HCT116 (cell line): ENCODE results near the gene YAE1. TPM values are rescaled to one million over a fixed set of nuclear protein-coding genes. Genes with fewer than 3 reads are reported as not detected.

ENCODE experiments used
- ATAC-seq: fragments of 200-7000 bp; cut with Tn5 transposase; 2 replicates; pipeline ENCODE4 v1.9.1; 2020; ENCODE audit warnings: mild to moderate bottlenecking, moderate library complexity
- BruUV-seq: library from RNA; stranded (reverse); fragments of 400-500 nt; replicated peaks from 2 replicates; lab custom pipeline; 2021; lab: Mats Ljungman, UMichigan
- CTCF ChIA-PET: fragments of 300-600 bp; sonication (Branson Sonifier 250); formaldehyde crosslinking; loops from one replicate; lab custom pipeline; 2021; ENCODE audit warnings: antibody characterized with exemption; lab: Charles Lee
- POLR2A ChIA-PET: fragments of 300-600, 350-600 bp; sonication (Branson Sonifier 250); formaldehyde crosslinking; loops from one replicate; lab custom pipeline; 2021; ENCODE audit warnings: antibody characterized with exemption; lab: Charles Lee
- RAD21 ChIA-PET, 2 experiments: fragments of 300-600 bp; sonication (Branson Sonifier 250); formaldehyde crosslinking; loops; one replicate each; lab custom pipeline; 2023; ENCODE audit warnings: low total read pairs in 2 of 2; ENCODE audit not compliant: uncharacterized antibody in 2 of 2, unreplicated experiment in 2 of 2, low non-redundant PET in 1 of 2; lab: Charles Lee
- DNase-seq: peaks from one replicate; pipeline ENCODE4 v3.0.0-alpha.2; 2010; ENCODE audit warnings: low read depth, low spot score
- H2AFZ ChIP-seq: fragments of 200-600 bp; shearing (Covaris generic), sonication (generic); 2 replicates; pipeline ENCODE4 v1.6.1; 2017; ENCODE audit warnings: low read depth, mixed run types, mixed read lengths, antibody characterized with exemption, low read length; ENCODE audit not compliant: poor library complexity, severe bottlenecking
- H3K27ac ChIP-seq: 2 replicates; pipeline ENCODE4 v1.5.1; 2012; ENCODE audit warnings: low read depth, low read length
- H3K27me3 ChIP-seq: fragments of 200-600 bp; sonication (generic); 2 replicates; pipeline ENCODE4 v1.6.1; 2016; ENCODE audit warnings: mixed run types, low read length, mixed read lengths; ENCODE audit not compliant: insufficient read depth
- H3K36me3 ChIP-seq, 2 experiments: fragments of 200-500 bp in 1 of 2; fragments of 200-600 bp in 1 of 2; sonication (Bioruptor generic) in 1 of 2; sonication (generic) in 1 of 2; 2 replicates each; pipeline versions ENCODE4 v1.5.1 to v1.6.1; 2014 to 2016; ENCODE audit warnings: low read length in 2 of 2, inconsistent platforms in 1 of 2, mixed read lengths in 1 of 2, mixed run types in 1 of 2; ENCODE audit not compliant: insufficient read depth in 2 of 2, control insufficient read depth in 1 of 2
- H3K4me1 ChIP-seq, 2 experiments: fragments of 200-600 bp in 1 of 2; sonication (generic) in 1 of 2; 2 replicates each; pipeline versions ENCODE4 v1.5.1 to v1.6.1; 2012 to 2017; ENCODE audit warnings: low read length in 2 of 2, inconsistent platforms in 1 of 2, mild to moderate bottlenecking in 1 of 2, mixed read lengths in 1 of 2, mixed run types in 1 of 2, moderate library complexity in 1 of 2; ENCODE audit not compliant: insufficient read depth in 2 of 2, control insufficient read depth in 1 of 2
- H3K4me2 ChIP-seq: fragments of 200-600 bp; sonication (generic); 2 replicates; pipeline ENCODE4 v1.6.1; 2017; ENCODE audit warnings: mixed run types, low read length, mixed read lengths
- H3K4me3 ChIP-seq, 2 experiments: fragments of 200-600 bp in 1 of 2; sonication (generic) in 1 of 2; replicated peaks in 1 of 2; 2 replicates each; pipeline ENCODE4 v1.5.1; 2011 to 2016; ENCODE audit warnings: low read length in 2 of 2, control low read depth in 1 of 2, low read depth in 1 of 2, mild to moderate bottlenecking in 1 of 2, mixed read lengths in 1 of 2, mixed run types in 1 of 2
- H3K79me2 ChIP-seq: fragments of 200-600 bp; sonication (generic); 2 replicates; pipeline ENCODE4 v1.6.1; 2017; ENCODE audit warnings: mild to moderate bottlenecking, mixed run types, low read length, moderate library complexity, mixed read lengths; ENCODE audit not compliant: insufficient read depth
- H3K9ac ChIP-seq: fragments of 200-600 bp; sonication (generic); 2 replicates; pipeline ENCODE4 v1.6.1; 2016; ENCODE audit warnings: low read length, mixed read lengths
- H3K9me2 ChIP-seq: fragments of 200-600 bp; sonication (generic), shearing (Covaris generic); 2 replicates; pipeline ENCODE4 v1.6.1; 2017; ENCODE audit warnings: mixed run types, mild to moderate bottlenecking, moderate library complexity; ENCODE audit not compliant: insufficient read depth
- H3K9me3 ChIP-seq, 2 experiments: fragments of 200-500 bp in 1 of 2; fragments of 200-600 bp in 1 of 2; sonication (Bioruptor generic) in 1 of 2; sonication (generic) in 1 of 2; 2 replicates each; pipeline ENCODE4 v1.6.1; 2014 to 2017; ENCODE audit warnings: low read length in 2 of 2, mixed read lengths in 2 of 2, inconsistent platforms in 1 of 2, low read depth in 1 of 2, mild to moderate bottlenecking in 1 of 2, mixed run types in 1 of 2, moderate library complexity in 1 of 2; ENCODE audit not compliant: control insufficient read depth in 1 of 2, insufficient read depth in 1 of 2
- H4K20me1 ChIP-seq: fragments of 200-600 bp; sonication (generic), shearing (Covaris generic); 2 replicates; pipeline ENCODE4 v1.6.1; 2017; ENCODE audit warnings: mixed run types, mild to moderate bottlenecking, moderate library complexity; ENCODE audit not compliant: insufficient read depth
- CBX3 ChIP-seq: IDR thresholded peaks from 2 replicates; pipeline ENCODE4 v1.6.1; 2012; ENCODE audit warnings: low read depth
- CEBPB ChIP-seq: IDR thresholded peaks from 2 replicates; pipeline ENCODE4 v1.6.1; 2012; ENCODE audit warnings: low read depth
- EGR1 ChIP-seq: IDR thresholded peaks from 2 replicates; pipeline ENCODE4 v1.6.1; 2012; ENCODE audit warnings: low read depth
- ELF1 ChIP-seq: IDR thresholded peaks from 2 replicates; pipeline ENCODE4 v1.6.1; 2012; ENCODE audit warnings: low read depth, borderline replicate concordance
- EZH2 ChIP-seq: fragments of 200-600 bp; sonication (generic); IDR thresholded peaks from 2 replicates; pipeline ENCODE4 v1.6.1; 2017; ENCODE audit warnings: antibody characterized with exemption, mixed run types
- EZH2phosphoT487 ChIP-seq: fragments of 200-600 bp; IDR thresholded peaks from 2 replicates; pipeline ENCODE4 v1.6.1; 2018; ENCODE audit warnings: antibody characterized with exemption, borderline replicate concordance
- FOSL1 ChIP-seq: IDR thresholded peaks from 2 replicates; pipeline ENCODE4 v1.6.1; 2012; ENCODE audit warnings: low read depth
- JUND ChIP-seq: IDR thresholded peaks from 2 replicates; pipeline ENCODE4 v1.6.1; 2012
- POLR2A ChIP-seq: IDR thresholded peaks from 2 replicates; pipeline ENCODE4 v1.7.0; 2011; ENCODE audit warnings: borderline replicate concordance; ENCODE audit not compliant: insufficient read depth, insufficient read length; ENCODE audit errors: extremely low read depth
- RAD21 ChIP-seq: IDR thresholded peaks from 2 replicates; pipeline ENCODE4 v1.6.1; 2012; ENCODE audit warnings: low read depth, mild to moderate bottlenecking
- SP1 ChIP-seq: IDR thresholded peaks from 2 replicates; pipeline ENCODE4 v1.6.1; 2012; ENCODE audit warnings: low read depth
- SRF ChIP-seq: IDR thresholded peaks from 2 replicates; pipeline ENCODE4 v1.6.1; 2012; ENCODE audit warnings: low read depth
- TCF7L2 ChIP-seq: IDR thresholded peaks from 2 replicates; pipeline ENCODE4 v1.7.0; 2011; ENCODE audit warnings: borderline replicate concordance, inconsistent platforms; ENCODE audit not compliant: insufficient read depth, insufficient read length; ENCODE audit errors: extremely low read depth
- YY1 ChIP-seq: IDR thresholded peaks from 2 replicates; pipeline ENCODE4 v1.6.1; 2011; ENCODE audit warnings: low read length, low read depth, moderate library complexity, mild to moderate bottlenecking; ENCODE audit not compliant: insufficient replicate concordance; ENCODE audit errors: extremely low read depth
- ZNF274 ChIP-seq: fragments of 200-500 bp; sonication (Bioruptor generic); IDR thresholded peaks from 2 replicates; pipeline ENCODE4 v1.6.1; 2014; ENCODE audit warnings: mild to moderate bottlenecking, low read depth, low read length, inconsistent platforms
- intact Hi-C: fragments of 100-400 bp; cut with micrococcal nuclease; formaldehyde crosslinking; loops from 2 replicates; pipeline ENCODE4 v1.10.0; 2022
- total RNA-seq: library from RNA; stranded (reverse); gene quantifications from one replicate; pipeline ENCODE4 v1.2.1, GENCODE V29; 2021; ENCODE audit not compliant: unreplicated experiment
- TF ChIP-seq, protein P1 (sequence below): IDR thresholded peaks from 2 replicates; pipeline ENCODE4 v1.6.1; 2012
- TF ChIP-seq, protein P2 (sequence below), 3 experiments: fragments of 200-600 bp in 1 of 3; sonication (generic) in 1 of 3; IDR thresholded peaks in 2 of 3; conservative IDR thresholded peaks in 1 of 3; 2 replicates each; pipeline ENCODE4 v1.5.1; 2012 to 2017; ENCODE audit warnings: low read depth in 2 of 3, low read length in 2 of 3, antibody characterized with exemption in 1 of 3, borderline replicate concordance in 1 of 3, control low read depth in 1 of 3, mild to moderate bottlenecking in 1 of 3, mixed read lengths in 1 of 3, mixed run types in 1 of 3, moderate library complexity in 1 of 3; ENCODE audit not compliant: insufficient read depth in 1 of 3
- TF ChIP-seq, protein P3 (sequence below): IDR thresholded peaks from 2 replicates; pipeline ENCODE4 v1.6.1; 2012
- TF ChIP-seq, protein P4 (sequence below): IDR thresholded peaks from 2 replicates; pipeline ENCODE4 v1.6.1; 2011; ENCODE audit warnings: mild to moderate bottlenecking, low read length, moderate library complexity; ENCODE audit not compliant: insufficient replicate concordance; ENCODE audit errors: extremely low read depth
- TF ChIP-seq, protein P5 (sequence below): IDR thresholded peaks from 2 replicates; pipeline ENCODE4 v1.6.1; 2012; ENCODE audit warnings: low read depth

The YAE1 gene
- total RNA-seq, 1 experiment from 2014 or later, result 16.9 TPM

DNA sequence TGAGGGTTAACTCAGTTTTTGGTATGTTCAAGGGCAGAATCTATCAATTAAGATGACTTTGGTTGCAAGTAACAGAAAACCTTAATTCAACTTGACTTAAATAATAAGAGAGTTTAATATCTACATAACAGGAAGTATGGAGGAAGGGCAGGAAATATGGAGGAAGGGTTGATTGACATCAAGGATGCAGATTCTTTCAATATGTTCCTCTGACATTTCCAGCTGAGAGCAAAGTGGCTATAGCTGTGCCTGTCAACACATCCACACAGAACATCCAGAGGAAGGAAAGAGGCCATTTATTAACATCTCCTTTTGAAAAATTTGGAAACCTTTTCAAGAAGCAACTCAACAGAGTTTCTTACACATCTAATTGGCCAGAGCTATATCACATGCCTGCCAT, 37.7 kb downstream of the YAE1 start:
- CTCF ChIA-PET, result no interaction called here
- H3K9me3 ChIP-seq, result no peaks in the 10 kb centered on the region
- RAD21 ChIA-PET, result no interaction called here

More for the DNA sequence above, 37.7 kb downstream of the YAE1 start:
- Histone ChIP-seq H3K4me3 (no peak overlapping the region), H3K9me2 (no peaks in the 10 kb centered on the region)
- no peak for DNase-seq
- intact Hi-C loops, result no loop called here
- TF ChIP-seq ZNF274, result no peak
- no peak for TF ChIP-seq CBX3
- TF ChIP-seq, protein P1, sequence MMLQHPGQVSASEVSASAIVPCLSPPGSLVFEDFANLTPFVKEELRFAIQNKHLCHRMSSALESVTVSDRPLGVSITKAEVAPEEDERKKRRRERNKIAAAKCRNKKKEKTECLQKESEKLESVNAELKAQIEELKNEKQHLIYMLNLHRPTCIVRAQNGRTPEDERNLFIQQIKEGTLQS, result no peak
- no peak for TF ChIP-seq EZH2
- no peak for TF ChIP-seq EGR1
- TF ChIP-seq, protein P2, sequence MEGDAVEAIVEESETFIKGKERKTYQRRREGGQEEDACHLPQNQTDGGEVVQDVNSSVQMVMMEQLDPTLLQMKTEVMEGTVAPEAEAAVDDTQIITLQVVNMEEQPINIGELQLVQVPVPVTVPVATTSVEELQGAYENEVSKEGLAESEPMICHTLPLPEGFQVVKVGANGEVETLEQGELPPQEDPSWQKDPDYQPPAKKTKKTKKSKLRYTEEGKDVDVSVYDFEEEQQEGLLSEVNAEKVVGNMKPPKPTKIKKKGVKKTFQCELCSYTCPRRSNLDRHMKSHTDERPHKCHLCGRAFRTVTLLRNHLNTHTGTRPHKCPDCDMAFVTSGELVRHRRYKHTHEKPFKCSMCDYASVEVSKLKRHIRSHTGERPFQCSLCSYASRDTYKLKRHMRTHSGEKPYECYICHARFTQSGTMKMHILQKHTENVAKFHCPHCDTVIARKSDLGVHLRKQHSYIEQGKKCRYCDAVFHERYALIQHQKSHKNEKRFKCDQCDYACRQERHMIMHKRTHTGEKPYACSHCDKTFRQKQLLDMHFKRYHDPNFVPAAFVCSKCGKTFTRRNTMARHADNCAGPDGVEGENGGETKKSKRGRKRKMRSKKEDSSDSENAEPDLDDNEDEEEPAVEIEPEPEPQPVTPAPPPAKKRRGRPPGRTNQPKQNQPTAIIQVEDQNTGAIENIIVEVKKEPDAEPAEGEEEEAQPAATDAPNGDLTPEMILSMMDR (IDR thresholded peaks at IDR 0.05 in 2 of 3, conservative IDR thresholded peaks at IDR 0.05 in 1 of 3; ENCODE audit: borderline replicate concordance in 1 of 3, insufficient read depth in 1 of 3, low read depth in 2 of 3, low read length in 2 of 3), result no peak
- TF ChIP-seq ELF1, result no peak
- no peak for TF ChIP-seq FOSL1
- TF ChIP-seq YY1, result no peak
- no peak for TF ChIP-seq RAD21
- no peak for TF ChIP-seq JUND
- no peak for TF ChIP-seq TCF7L2
- TF ChIP-seq CEBPB, result no peak
- TF ChIP-seq, protein P3, sequence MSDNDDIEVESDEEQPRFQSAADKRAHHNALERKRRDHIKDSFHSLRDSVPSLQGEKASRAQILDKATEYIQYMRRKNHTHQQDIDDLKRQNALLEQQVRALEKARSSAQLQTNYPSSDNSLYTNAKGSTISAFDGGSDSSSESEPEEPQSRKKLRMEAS, result no peak
- no peak for TF ChIP-seq POLR2A
- no peak for TF ChIP-seq SP1
- no peak for TF ChIP-seq SRF
- TF ChIP-seq, protein P4, sequence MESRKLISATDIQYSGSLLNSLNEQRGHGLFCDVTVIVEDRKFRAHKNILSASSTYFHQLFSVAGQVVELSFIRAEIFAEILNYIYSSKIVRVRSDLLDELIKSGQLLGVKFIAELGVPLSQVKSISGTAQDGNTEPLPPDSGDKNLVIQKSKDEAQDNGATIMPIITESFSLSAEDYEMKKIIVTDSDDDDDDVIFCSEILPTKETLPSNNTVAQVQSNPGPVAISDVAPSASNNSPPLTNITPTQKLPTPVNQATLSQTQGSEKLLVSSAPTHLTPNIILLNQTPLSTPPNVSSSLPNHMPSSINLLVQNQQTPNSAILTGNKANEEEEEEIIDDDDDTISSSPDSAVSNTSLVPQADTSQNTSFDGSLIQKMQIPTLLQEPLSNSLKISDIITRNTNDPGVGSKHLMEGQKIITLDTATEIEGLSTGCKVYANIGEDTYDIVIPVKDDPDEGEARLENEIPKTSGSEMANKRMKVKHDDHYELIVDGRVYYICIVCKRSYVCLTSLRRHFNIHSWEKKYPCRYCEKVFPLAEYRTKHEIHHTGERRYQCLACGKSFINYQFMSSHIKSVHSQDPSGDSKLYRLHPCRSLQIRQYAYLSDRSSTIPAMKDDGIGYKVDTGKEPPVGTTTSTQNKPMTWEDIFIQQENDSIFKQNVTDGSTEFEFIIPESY, result no peak
- TF ChIP-seq, protein P5, sequence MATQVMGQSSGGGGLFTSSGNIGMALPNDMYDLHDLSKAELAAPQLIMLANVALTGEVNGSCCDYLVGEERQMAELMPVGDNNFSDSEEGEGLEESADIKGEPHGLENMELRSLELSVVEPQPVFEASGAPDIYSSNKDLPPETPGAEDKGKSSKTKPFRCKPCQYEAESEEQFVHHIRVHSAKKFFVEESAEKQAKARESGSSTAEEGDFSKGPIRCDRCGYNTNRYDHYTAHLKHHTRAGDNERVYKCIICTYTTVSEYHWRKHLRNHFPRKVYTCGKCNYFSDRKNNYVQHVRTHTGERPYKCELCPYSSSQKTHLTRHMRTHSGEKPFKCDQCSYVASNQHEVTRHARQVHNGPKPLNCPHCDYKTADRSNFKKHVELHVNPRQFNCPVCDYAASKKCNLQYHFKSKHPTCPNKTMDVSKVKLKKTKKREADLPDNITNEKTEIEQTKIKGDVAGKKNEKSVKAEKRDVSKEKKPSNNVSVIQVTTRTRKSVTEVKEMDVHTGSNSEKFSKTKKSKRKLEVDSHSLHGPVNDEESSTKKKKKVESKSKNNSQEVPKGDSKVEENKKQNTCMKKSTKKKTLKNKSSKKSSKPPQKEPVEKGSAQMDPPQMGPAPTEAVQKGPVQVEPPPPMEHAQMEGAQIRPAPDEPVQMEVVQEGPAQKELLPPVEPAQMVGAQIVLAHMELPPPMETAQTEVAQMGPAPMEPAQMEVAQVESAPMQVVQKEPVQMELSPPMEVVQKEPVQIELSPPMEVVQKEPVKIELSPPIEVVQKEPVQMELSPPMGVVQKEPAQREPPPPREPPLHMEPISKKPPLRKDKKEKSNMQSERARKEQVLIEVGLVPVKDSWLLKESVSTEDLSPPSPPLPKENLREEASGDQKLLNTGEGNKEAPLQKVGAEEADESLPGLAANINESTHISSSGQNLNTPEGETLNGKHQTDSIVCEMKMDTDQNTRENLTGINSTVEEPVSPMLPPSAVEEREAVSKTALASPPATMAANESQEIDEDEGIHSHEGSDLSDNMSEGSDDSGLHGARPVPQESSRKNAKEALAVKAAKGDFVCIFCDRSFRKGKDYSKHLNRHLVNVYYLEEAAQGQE, result no peak
- no peak for TF ChIP-seq EZH2phosphoT487
- TF ChIP-seq, all 23 proteins: peak for 0
- H3K4me2 ChIP-seq, result no peak overlapping the region
- no peaks in the 10 kb centered on the region for H3K27me3 ChIP-seq
- H3K4me1 ChIP-seq, result peaks cover 0 to 10% of the 10 kb centered on the region in 2 experiments; a peak in 2 of 4 replicates
- no peaks in the 10 kb centered on the region for H4K20me1 ChIP-seq
- no peak overlapping the region for H2AFZ ChIP-seq
- no peak for ATAC-seq
- BruUV-seq, result no TSS peak
- H3K27ac ChIP-seq, result no peak overlapping the region
- POLR2A ChIA-PET, result no interaction called here
- H3K36me3 ChIP-seq, result no peaks in the 10 kb centered on the region
- H3K9ac ChIP-seq, result no peak overlapping the region
- no peaks in the 10 kb centered on the region for H3K79me2 ChIP-seq
